Activated CD8-positive, alpha-beta T cell treated with anti-CD3 and anti-CD28 coated beads for 36 hours (primary cell): ENCODE data around the gene FNBP1L. TPM values are rescaled to one million over a fixed set of nuclear protein-coding genes. Genes with fewer than 3 reads are reported as not detected.

Source experiments
- ATAC-seq: fragments of 200-7000 bp; cut with Tn5 transposase; one replicate; pipeline ENCODE4 v1.10.0; 2021; ENCODE audit warnings: mild to moderate bottlenecking, moderate library complexity
- CTCF ChIA-PET: fragments of 350-600 bp; sonication (Branson Sonifier 250); formaldehyde crosslinking; loops from one replicate; lab custom pipeline; 2021; ENCODE audit warnings: antibody characterized with exemption; lab: Charles Lee
- POLR2A ChIA-PET: fragments of 350-600 bp; sonication (Branson Sonifier 250); formaldehyde crosslinking; loops from one replicate; lab custom pipeline; 2021; ENCODE audit warnings: antibody characterized with exemption; lab: Charles Lee
- DNase-seq: peaks from one replicate; pipeline ENCODE4 v3.0.0-alpha.2; 2020
- H3K27ac Mint-ChIP-seq: one replicate; pipeline ENCODE4 v1.8.0; 2021; ENCODE audit warnings: mild to moderate bottlenecking, mixed read lengths
- H3K27me3 Mint-ChIP-seq: one replicate; pipeline ENCODE4 v1.8.0; 2021; ENCODE audit warnings: mixed read lengths
- H3K36me3 Mint-ChIP-seq: one replicate; pipeline ENCODE4 v1.8.0; 2021; ENCODE audit warnings: low read depth, mixed read lengths
- H3K4me1 Mint-ChIP-seq: one replicate; pipeline ENCODE4 v1.8.0; 2021; ENCODE audit warnings: low read depth, mixed read lengths
- H3K4me3 Mint-ChIP-seq: one replicate; pipeline ENCODE4 v1.8.0; 2021; ENCODE audit warnings: mild to moderate bottlenecking, moderate library complexity, mixed read lengths
- H3K9me3 Mint-ChIP-seq: one replicate; pipeline ENCODE4 v1.8.0; 2021; ENCODE audit warnings: mixed read lengths
- CTCF ChIP-seq: fragments of 200-600 bp; IDR thresholded peaks from one replicate; pipeline ENCODE4 v1.8.0; 2022; ENCODE audit warnings: antibody characterized with exemption, mild to moderate bottlenecking
- intact Hi-C: fragments of 100-400 bp; cut with micrococcal nuclease; formaldehyde crosslinking; loops from one replicate; pipeline ENCODE4 v1.10.0; 2022
- total RNA-seq, 2 experiments: library from RNA; stranded (reverse); gene quantifications; one replicate each; pipeline ENCODE4 v1.2.3, GENCODE V29; 2021

Gene FNBP1L
- total RNA-seq, 2 experiments from 2014 or later: 0.20 to 0.25 TPM

GRCh38 chr1:93521618-93522017 is 73.7 kb downstream of the FNBP1L start:
- DNase-seq (no peak), ATAC-seq (no peak)
- no peaks in the 10 kb centered on the region for H3K4me1 Mint-ChIP-seq
- TF ChIP-seq CTCF: no peak
- H3K27ac Mint-ChIP-seq: no peak overlapping the region
- ChIA-PET POLR2A (no interaction called here), CTCF (no interaction called here)
- no peaks in the 10 kb centered on the region for H3K36me3 Mint-ChIP-seq
- no peak overlapping the region for H3K4me3 Mint-ChIP-seq
- H3K27me3 Mint-ChIP-seq: peaks cover 3% of the 10 kb centered on the region
- H3K9me3 Mint-ChIP-seq: no peaks in the 10 kb centered on the region
- intact Hi-C loops: no loop called here

- intact Hi-C loops: no loop called here
- no peak for DNase-seq
- Mint-ChIP-seq H3K4me3 (no peak overlapping the region), H3K27me3 (peaks cover 3% of the 10 kb centered on the region), H3K36me3 (no peaks in the 10 kb centered on the region), H3K9me3 (no peaks in the 10 kb centered on the region), H3K27ac (no peak overlapping the region), H3K4me1 (no peaks in the 10 kb centered on the region)
- POLR2A ChIA-PET: no interaction called here
- ATAC-seq: no peak
- TF ChIP-seq CTCF: no peak
- CTCF ChIA-PET: interaction anchor here (1.2 to 1.4 kb wide), 2 partner anchors 16 to 321 kb away, joined by 3 to 4 read pairs; no protein-coding TSS in a partner anchor
Measured at GRCh38 chr1:93522721-93523120, 74.8 kb downstream of the FNBP1L start.

GRCh38 chr1:93525431-93525830 is 77.5 kb downstream of the FNBP1L start:
- Mint-ChIP-seq H3K36me3 (no peaks in the 10 kb centered on the region), H3K4me3 (no peak overlapping the region), H3K4me1 (no peaks in the 10 kb centered on the region), H3K27ac (no peak overlapping the region), H3K27me3 (peaks cover 2% of the 10 kb centered on the region), H3K9me3 (no peaks in the 10 kb centered on the region)
- intact Hi-C loops: no loop called here
- DNase-seq: no peak
- ChIA-PET POLR2A (no interaction called here), CTCF (no interaction called here)
- TF ChIP-seq CTCF: no peak
- no peak for ATAC-seq

- ChIA-PET CTCF (no interaction called here), POLR2A (no interaction called here)
- Mint-ChIP-seq H3K27me3 (peaks cover 2% of the 10 kb centered on the region), H3K36me3 (no peaks in the 10 kb centered on the region), H3K27ac (no peak overlapping the region), H3K4me3 (no peak overlapping the region), H3K9me3 (no peaks in the 10 kb centered on the region), H3K4me1 (no peaks in the 10 kb centered on the region)
- ATAC-seq: no peak
- intact Hi-C loops: no loop called here
- no peak for TF ChIP-seq CTCF
- no peak for DNase-seq
Measured at GRCh38 chr1:93526431-93526830, 78.5 kb downstream of the FNBP1L start.

GRCh38 chr1:93528412-93528811 is 80.5 kb downstream of the FNBP1L start:
- Mint-ChIP-seq H3K4me3 (no peak overlapping the region), H3K27ac (no peak overlapping the region), H3K4me1 (no peaks in the 10 kb centered on the region), H3K36me3 (no peaks in the 10 kb centered on the region), H3K27me3 (peaks cover 2% of the 10 kb centered on the region), H3K9me3 (no peaks in the 10 kb centered on the region)
- TF ChIP-seq CTCF: no peak
- POLR2A ChIA-PET: no interaction called here
- intact Hi-C loops: no loop called here
- DNase-seq (no peak), ATAC-seq (no peak)
- CTCF ChIA-PET: no interaction called here
